Esophagus squamous epithelium (tissue), 5 donors: ENCODE measurements around the gene DNAH3. TPM values are rescaled to one million over a fixed set of nuclear protein-coding genes. Genes with fewer than 3 reads are reported as not detected.

Experiments
- DNase-seq: peaks from one replicate; lab custom pipeline; 2025; lab: John Stamatoyannopoulos, UW
- H3K27ac ChIP-seq, 4 donors: fragments of 200-600 bp; sonication (generic); one replicate each; pipeline ENCODE4 v1.5.1; 2016 to 2019; ENCODE audit warnings: mild to moderate bottlenecking in 1 of 4
- H3K27me3 ChIP-seq, 4 donors: fragments of 200-600 bp; sonication (generic); 1 replicate in 3 of 4; 2 replicates in 1 of 4; pipeline versions ENCODE4 v1.5.1 to v1.6.0; 2017 to 2021; ENCODE audit warnings: antibody characterized with exemption in 1 of 4
- H3K36me3 ChIP-seq, 3 donors: fragments of 200-600 bp; sonication (generic); one replicate each; pipeline ENCODE4 v1.5.1; 2016 to 2019
- H3K4me1 ChIP-seq, 3 donors: fragments of 200-600 bp; sonication (generic); one replicate each; pipeline ENCODE4 v1.5.1; 2017 to 2019
- H3K4me3 ChIP-seq, 4 donors: fragments of 200-600 bp; sonication (generic); 1 replicate in 3 of 4; 2 replicates in 1 of 4; pipeline ENCODE4 v1.5.1; 2016 to 2019; ENCODE audit warnings: mild to moderate bottlenecking in 2 of 4, moderate library complexity in 1 of 4
- H3K9me3 ChIP-seq, 3 donors: fragments of 200-600 bp; sonication (generic); one replicate each; pipeline ENCODE4 v1.5.1; 2016 to 2019
- POLR2A ChIP-seq, 4 donors: fragments of 450-650 bp; IDR thresholded peaks; one replicate each; pipeline ENCODE4 v1.6.1; 2017; ENCODE audit warnings: antibody characterized with exemption in 4 of 4, mild to moderate bottlenecking in 4 of 4, moderate library complexity in 3 of 4
- WGBS, 2 donors: methylation state at CpG; one replicate each; pipeline ENCODE4 v1.1.5; 2018; 5-methylcytosine and 5-hydroxymethylcytosine counted together
- intact Hi-C: fragments of 100-400 bp; cut with DNase I; formaldehyde crosslinking; loops from one replicate; pipeline ENCODE4 v1.15.0; 2022
- total RNA-seq, 4 donors: library from RNA; depleted of rRNA; stranded (reverse); fragments of >200 nt; gene quantifications; one replicate each; pipeline ENCODE4 v1.1.0, GENCODE V29; 2016
- TF ChIP-seq, protein P1 (sequence below), 6 experiments: fragments of 450-650 bp in 4 of 6; fragments of 200-600 bp in 2 of 6; sonication (generic) in 2 of 6; IDR thresholded peaks; one replicate each; pipeline ENCODE4 v1.5.1; 2016 to 2019; ENCODE audit warnings: antibody characterized with exemption in 6 of 6, mild to moderate bottlenecking in 4 of 6, moderate library complexity in 4 of 6
- donor health status: DM: yes; HTN: yes; CAD: no.

The DNAH3 gene
- total RNA-seq, 4 donors from 2014 or later: 0.57 TPM; not detected in 2

GRCh38 chr16:21186326-21186691 is 35.7 kb upstream of the DNAH3 start:
- Histone ChIP-seq H3K36me3 (peaks cover 3 to 30% (median 6%) of the 10 kb centered on the region in 3 donors), H3K4me1 (peaks cover 4 to 11% (median 8%) of the 10 kb centered on the region in 3 donors), H3K9me3 (peaks cover 0 to under 1% (median 0%) of the 10 kb centered on the region in 3 donors), H3K4me3 (no peak overlapping the region), H3K27ac (no peak overlapping the region), H3K27me3 (no peaks in the 10 kb centered on the region)
- WGBS, 2 donors: 65 to 70% methylated on average over 4 of the region's 4 CpGs
- TF ChIP-seq POLR2A (IDR thresholded peaks at IDR 0.05): no peak
- TF ChIP-seq, protein P1, sequence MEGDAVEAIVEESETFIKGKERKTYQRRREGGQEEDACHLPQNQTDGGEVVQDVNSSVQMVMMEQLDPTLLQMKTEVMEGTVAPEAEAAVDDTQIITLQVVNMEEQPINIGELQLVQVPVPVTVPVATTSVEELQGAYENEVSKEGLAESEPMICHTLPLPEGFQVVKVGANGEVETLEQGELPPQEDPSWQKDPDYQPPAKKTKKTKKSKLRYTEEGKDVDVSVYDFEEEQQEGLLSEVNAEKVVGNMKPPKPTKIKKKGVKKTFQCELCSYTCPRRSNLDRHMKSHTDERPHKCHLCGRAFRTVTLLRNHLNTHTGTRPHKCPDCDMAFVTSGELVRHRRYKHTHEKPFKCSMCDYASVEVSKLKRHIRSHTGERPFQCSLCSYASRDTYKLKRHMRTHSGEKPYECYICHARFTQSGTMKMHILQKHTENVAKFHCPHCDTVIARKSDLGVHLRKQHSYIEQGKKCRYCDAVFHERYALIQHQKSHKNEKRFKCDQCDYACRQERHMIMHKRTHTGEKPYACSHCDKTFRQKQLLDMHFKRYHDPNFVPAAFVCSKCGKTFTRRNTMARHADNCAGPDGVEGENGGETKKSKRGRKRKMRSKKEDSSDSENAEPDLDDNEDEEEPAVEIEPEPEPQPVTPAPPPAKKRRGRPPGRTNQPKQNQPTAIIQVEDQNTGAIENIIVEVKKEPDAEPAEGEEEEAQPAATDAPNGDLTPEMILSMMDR (IDR thresholded peaks at IDR 0.05): no peak
- intact Hi-C loops: no loop called here
- DNase-seq: no peak

- no peak for DNase-seq
- WGBS, 2 donors: 60 to 77% methylated on average over 9 to 10 of the region's 12 CpGs
- H3K36me3 ChIP-seq: peaks cover 6 to 35% (median 8%) of the 10 kb centered on the region in 3 donors
- H3K9me3 ChIP-seq: no peaks in the 10 kb centered on the region
- TF ChIP-seq POLR2A (IDR thresholded peaks at IDR 0.05): no peak
- TF ChIP-seq, protein P1 (IDR thresholded peaks at IDR 0.05): no peak
- H3K27ac ChIP-seq: no peak overlapping the region
- H3K4me1 ChIP-seq: peaks cover 4 to 11% (median 8%) of the 10 kb centered on the region in 3 donors
- H3K4me3 ChIP-seq: no peak overlapping the region
- intact Hi-C loops: no loop called here
- H3K27me3 ChIP-seq: no peaks in the 10 kb centered on the region
Observed at GRCh38 chr16:21185659-21186325, 35.1 kb upstream of the DNAH3 start.

DNA sequence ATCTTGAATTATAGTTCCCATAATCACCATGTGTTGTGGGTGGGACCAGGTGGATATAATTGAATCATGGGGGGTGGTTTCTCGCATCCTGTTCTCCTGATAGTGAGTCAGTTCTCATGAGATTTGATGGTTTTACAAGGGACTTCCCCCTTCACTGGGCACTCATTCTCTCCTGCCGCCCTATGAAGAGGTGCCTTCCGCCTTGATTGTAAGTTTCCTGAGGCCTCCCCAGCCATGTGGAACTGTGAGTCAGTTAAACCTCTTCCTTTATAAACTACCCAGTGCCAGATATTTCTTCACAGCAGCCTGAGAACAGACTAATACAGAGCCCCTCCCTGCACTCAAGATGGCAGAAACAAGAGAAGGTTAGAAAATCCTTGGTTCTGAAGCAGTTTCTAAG is 34.2 kb upstream of the DNAH3 start:
- DNase-seq: no peak
- intact Hi-C loops: no loop called here
- WGBS, 2 donors: 57 to 66% methylated on average over 3 of the region's 3 CpGs

GRCh38 chr16:21183995-21184394 is 33.3 kb upstream of the DNAH3 start:
- 81 to 92% methylated on average over 3 of the region's 3 CpGs for WGBS, 2 donors
- intact Hi-C loops: no loop called here
- Histone ChIP-seq H3K36me3 (peaks cover 14 to 53% (median 22%) of the 10 kb centered on the region in 3 donors), H3K4me3 (no peak overlapping the region), H3K27ac (no peak overlapping the region), H3K4me1 (peaks cover 4 to 11% (median 7%) of the 10 kb centered on the region in 3 donors), H3K9me3 (no peaks in the 10 kb centered on the region), H3K27me3 (no peaks in the 10 kb centered on the region)
- TF ChIP-seq POLR2A (IDR thresholded peaks at IDR 0.05): no peak
- TF ChIP-seq, protein P1 (IDR thresholded peaks at IDR 0.05): no peak
- DNase-seq: no peak

More for the DNA sequence above, 34.2 kb upstream of the DNAH3 start:
- no peak overlapping the region for H3K27ac ChIP-seq
- H3K27me3 ChIP-seq: no peaks in the 10 kb centered on the region
- H3K4me3 ChIP-seq: no peak overlapping the region
- TF ChIP-seq, protein P1 (IDR thresholded peaks at IDR 0.05): no peak
- no peak for TF ChIP-seq POLR2A (IDR thresholded peaks at IDR 0.05)
- H3K4me1 ChIP-seq: peaks cover 4 to 11% (median 8%) of the 10 kb centered on the region in 3 donors
- peaks cover 6 to 45% (median 15%) of the 10 kb centered on the region in 3 donors for H3K36me3 ChIP-seq
- no peaks in the 10 kb centered on the region for H3K9me3 ChIP-seq

- Histone ChIP-seq H3K9me3 (no peaks in the 10 kb centered on the region), H3K27me3 (no peaks in the 10 kb centered on the region), H3K4me3 (no peak overlapping the region), H3K4me1 (peaks cover 0 to 10% (median 0%) of the 10 kb centered on the region in 3 donors), H3K27ac (no peak overlapping the region), H3K36me3 (peaks cover 24 to 93% (median 27%) of the 10 kb centered on the region in 3 donors)
- WGBS, 2 donors: 96 to 100% methylated on average over 1 to 3 of the region's 3 CpGs
- no peak for DNase-seq
- TF ChIP-seq, protein P1 (IDR thresholded peaks at IDR 0.05): no peak
- TF ChIP-seq POLR2A (IDR thresholded peaks at IDR 0.05): no peak
- intact Hi-C loops: no loop called here
Observed at GRCh38 chr16:21179983-21180365, 29.3 kb upstream of the DNAH3 start.
